PC-9 (cell line): ENCODE data around the gene KRTAP5-6. TPM values are rescaled to one million over a fixed set of nuclear protein-coding genes. Genes with fewer than 3 reads are reported as not detected.

Source experiments
- BruUV-seq: library from RNA; stranded (reverse); fragments of 400-500 nt; replicated peaks from 2 replicates; lab custom pipeline; 2021; lab: Mats Ljungman, UMichigan
- CTCF ChIA-PET: fragments of 300-600 bp; sonication (Branson Sonifier 250); formaldehyde crosslinking; loops from one replicate; lab custom pipeline; 2022; ENCODE audit warnings: antibody characterized with exemption; lab: Charles Lee
- POLR2A ChIA-PET: fragments of 300-600 bp; sonication (Branson Sonifier 250); formaldehyde crosslinking; loops from one replicate; lab custom pipeline; 2022; ENCODE audit warnings: antibody characterized with exemption; ENCODE audit not compliant: unreplicated experiment; lab: Charles Lee
- DNase-seq, 2 experiments: peaks; one replicate each; pipeline versions ENCODE4 v3.0.0 to v3.0.0-alpha.2; 2015 to 2022; ENCODE audit warnings: mixed read lengths in 1 of 2
- H2AFZ ChIP-seq: fragments of 200-600 bp; sonication (generic); 2 replicates; pipeline ENCODE4 v1.8.1; 2017; ENCODE audit warnings: antibody characterized with exemption
- H3F3A ChIP-seq: fragments of 200-600 bp; sonication (generic); 2 replicates; pipeline ENCODE4 v1.8.1; 2017; ENCODE audit warnings: antibody characterized with exemption, mild to moderate bottlenecking, low read depth; ENCODE audit not compliant: insufficient read depth
- H3K27ac ChIP-seq: fragments of 200-600 bp; sonication (generic); 2 replicates; pipeline ENCODE4 v1.6.1; 2016; ENCODE audit warnings: mixed run types
- H3K27me3 ChIP-seq: fragments of 200-600 bp; sonication (generic); 2 replicates; pipeline ENCODE4 v1.6.1; 2016; ENCODE audit warnings: low read depth, mixed run types; ENCODE audit not compliant: insufficient read depth
- H3K36me3 ChIP-seq: fragments of 200-600 bp; sonication (generic); 2 replicates; pipeline ENCODE4 v1.6.1; 2016; ENCODE audit warnings: low read depth, mixed run types
- H3K4me1 ChIP-seq: fragments of 200-600 bp; sonication (generic); replicated peaks from 2 replicates; pipeline ENCODE4 v1.6.1; 2016; ENCODE audit warnings: mixed run types; ENCODE audit not compliant: insufficient read depth
- H3K4me2 ChIP-seq: fragments of 200-600 bp; sonication (generic); 2 replicates; pipeline ENCODE4 v1.6.1; 2017; ENCODE audit warnings: mixed run types
- H3K4me3 ChIP-seq: fragments of 200-600 bp; sonication (generic); 2 replicates; pipeline ENCODE4 v1.6.1; 2016; ENCODE audit warnings: mixed run types
- H3K79me2 ChIP-seq: fragments of 200-600 bp; sonication (generic); 2 replicates; pipeline ENCODE4 v1.6.1; 2017; ENCODE audit warnings: low read depth, mixed run types
- H3K9me2 ChIP-seq: fragments of 200-600 bp; sonication (generic); 2 replicates; pipeline ENCODE4 v1.8.1; 2017; ENCODE audit warnings: mild to moderate bottlenecking; ENCODE audit not compliant: insufficient read depth
- H3K9me3 ChIP-seq: fragments of 200-600 bp; sonication (generic); 2 replicates; pipeline ENCODE4 v1.8.1; 2016; ENCODE audit warnings: low read depth; ENCODE audit not compliant: insufficient read depth
- H4K20me1 ChIP-seq: fragments of 200-600 bp; sonication (generic); 2 replicates; pipeline ENCODE4 v1.8.1; 2017; ENCODE audit not compliant: insufficient read depth
- CTCF ChIP-seq: fragments of 200-600 bp; sonication (generic); conservative IDR thresholded peaks from 2 replicates; pipeline ENCODE4 v1.6.1; 2017; ENCODE audit warnings: mixed run types, antibody characterized with exemption, mild to moderate bottlenecking, moderate library complexity
- EZH2 ChIP-seq: fragments of 200-600 bp; sonication (generic); IDR thresholded peaks from 2 replicates; pipeline ENCODE4 v1.8.0; 2017; ENCODE audit warnings: antibody characterized with exemption, low read depth
- intact Hi-C: fragments of 100-400 bp; cut with micrococcal nuclease; formaldehyde crosslinking; loops from one replicate; pipeline ENCODE4 v1.10.0; 2022; ENCODE audit not compliant: unreplicated experiment
- total RNA-seq: library from RNA; stranded (reverse); gene quantifications from 2 replicates; pipeline ENCODE4 v1.2.3, GENCODE V29; 2021

The KRTAP5-6 gene
- total RNA-seq, 1 experiment from 2014 or later = not detected

GRCh38 chr11:1652771-1653540 is 44.0 kb upstream of the KRTAP5-6 start:
- no peaks in the 10 kb centered on the region for H3K9me3 ChIP-seq
- H3K4me2 ChIP-seq = no peak overlapping the region
- no peaks in the 10 kb centered on the region for H3F3A ChIP-seq
- TF ChIP-seq EZH2 = no peak
- TF ChIP-seq CTCF = peak; percentile 92
- ChIA-PET POLR2A (no interaction called here), CTCF (interaction anchor here (0.5 to 1.8 kb wide), 15 partner anchors 56 to 734 kb away, joined by 3 to 30 read pairs (median 4); no protein-coding TSS in a partner anchor)
- H3K4me3 ChIP-seq = no peak overlapping the region
- peak in 1 of 2 experiments; percentile 61 for DNase-seq
- no peaks in the 10 kb centered on the region for H3K9me2 ChIP-seq
- peaks cover 39% of the 10 kb centered on the region for H3K27me3 ChIP-seq
- H4K20me1 ChIP-seq = no peaks in the 10 kb centered on the region
- no peaks in the 10 kb centered on the region for H3K4me1 ChIP-seq
- BruUV-seq = no TSS peak
- no peak overlapping the region for H3K27ac ChIP-seq
- H3K79me2 ChIP-seq = no peaks in the 10 kb centered on the region
- no peak overlapping the region for H2AFZ ChIP-seq
- intact Hi-C loops = loop anchor here (1.0 to 5.0 kb wide), 2 partner anchors 39 to 499 kb away; no protein-coding TSS in a partner anchor
- H3K36me3 ChIP-seq = no peaks in the 10 kb centered on the region

GRCh38 chr11:1653541-1654387 is 43.2 kb upstream of the KRTAP5-6 start:
- no TSS peak for BruUV-seq
- TF ChIP-seq CTCF = no peak
- no peak for TF ChIP-seq EZH2
- CTCF ChIA-PET = interaction anchor here (0.5 to 1.8 kb wide), 3 partner anchors 294 to 498 kb away, joined by 3 to 21 read pairs (median 8); no protein-coding TSS in a partner anchor

GRCh38 chr11:1654388-1655167 is 42.4 kb upstream of the KRTAP5-6 start:
- ChIA-PET CTCF (no interaction called here), POLR2A (no interaction called here)
- Histone ChIP-seq H3K36me3 (no peaks in the 10 kb centered on the region), H3K79me2 (no peaks in the 10 kb centered on the region), H3K4me1 (no peaks in the 10 kb centered on the region), H3K4me2 (no peak overlapping the region), H2AFZ (no peak overlapping the region), H3F3A (no peaks in the 10 kb centered on the region), H3K9me2 (no peaks in the 10 kb centered on the region), H3K27ac (no peak overlapping the region), H3K9me3 (no peaks in the 10 kb centered on the region), H3K4me3 (no peak overlapping the region), H3K27me3 (peaks cover 51% of the 10 kb centered on the region), H4K20me1 (no peaks in the 10 kb centered on the region)
- no TSS peak for BruUV-seq
- intact Hi-C loops = loop anchor here (5.0 kb wide), 1 partner anchor 38 kb away; no protein-coding TSS in a partner anchor
- no peak for TF ChIP-seq EZH2
- TF ChIP-seq CTCF = no peak
- DNase-seq = no peak

More at GRCh38 chr11:1653541-1654387, 43.2 kb upstream of the KRTAP5-6 start:
- Histone ChIP-seq H3K36me3 (no peaks in the 10 kb centered on the region), H3K79me2 (no peaks in the 10 kb centered on the region), H3K4me3 (no peak overlapping the region), H3K9me2 (no peaks in the 10 kb centered on the region), H3K27ac (no peak overlapping the region), H3K9me3 (no peaks in the 10 kb centered on the region), H3F3A (no peaks in the 10 kb centered on the region), H2AFZ (no peak overlapping the region), H3K4me2 (no peak overlapping the region), H4K20me1 (no peaks in the 10 kb centered on the region), H3K27me3 (peaks cover 43% of the 10 kb centered on the region), H3K4me1 (no peaks in the 10 kb centered on the region)
- no peak for DNase-seq
- POLR2A ChIA-PET = no interaction called here
- intact Hi-C loops = loop anchor here (1.0 to 5.0 kb wide), 2 partner anchors 39 to 499 kb away; no protein-coding TSS in a partner anchor
